ENCODE data around the gene CRB2.

Gene CRB2

GRCh38 chr9:123411191-123411590 lies 55.2 kb downstream of the CRB2 start:
- H3K4me3 ChIP-seq (ENCODE audit: low read depth, low read length), result no peak overlapping the region
- H3K9ac ChIP-seq (ENCODE audit: low read length), result no peak overlapping the region
- H3K9me3 ChIP-seq (ENCODE audit: control insufficient read depth, insufficient read depth, low read depth, low read length), result no peaks in the 10 kb centered on the region
- no peak overlapping the region for H3K27ac ChIP-seq (ENCODE audit: low read depth, low read length)
- no peaks in the 10 kb centered on the region for H3K36me3 ChIP-seq (ENCODE audit: control insufficient read depth, insufficient read depth, low read length)
- no peaks in the 10 kb centered on the region for H3K27me3 ChIP-seq (ENCODE audit: control insufficient read depth, insufficient read depth, low read length)
- H3K4me1 ChIP-seq (ENCODE audit: control insufficient read depth, insufficient read depth, low read length), result peaks cover 38% of the 10 kb centered on the region

- no peak overlapping the region for H3K9ac ChIP-seq (ENCODE audit: low read length)
- H3K4me1 ChIP-seq (ENCODE audit: control insufficient read depth, insufficient read depth, low read length), result peaks cover 33% of the 10 kb centered on the region
- no peaks in the 10 kb centered on the region for H3K9me3 ChIP-seq (ENCODE audit: control insufficient read depth, insufficient read depth, low read depth, low read length)
- no peak overlapping the region for H3K4me3 ChIP-seq (ENCODE audit: low read depth, low read length)
- no peaks in the 10 kb centered on the region for H3K36me3 ChIP-seq (ENCODE audit: control insufficient read depth, insufficient read depth, low read length)
- H3K27ac ChIP-seq (ENCODE audit: low read depth, low read length), result no peak overlapping the region
- no peaks in the 10 kb centered on the region for H3K27me3 ChIP-seq (ENCODE audit: control insufficient read depth, insufficient read depth, low read length)
Observed at GRCh38 chr9:123411636-123412035, 55.6 kb downstream of the CRB2 start.

GRCh38 chr9:123412171-123412820 lies 56.3 kb downstream of the CRB2 start:
- no peak overlapping the region for H3K27ac ChIP-seq (ENCODE audit: low read depth, low read length)
- no peaks in the 10 kb centered on the region for H3K9me3 ChIP-seq (ENCODE audit: control insufficient read depth, insufficient read depth, low read depth, low read length)
- no peaks in the 10 kb centered on the region for H3K27me3 ChIP-seq (ENCODE audit: control insufficient read depth, insufficient read depth, low read length)
- H3K9ac ChIP-seq (ENCODE audit: low read length), result no peak overlapping the region
- no peaks in the 10 kb centered on the region for H3K36me3 ChIP-seq (ENCODE audit: control insufficient read depth, insufficient read depth, low read length)
- H3K4me1 ChIP-seq (ENCODE audit: control insufficient read depth, insufficient read depth, low read length), result peaks cover 28% of the 10 kb centered on the region
- no peak overlapping the region for H3K4me3 ChIP-seq (ENCODE audit: low read depth, low read length)

GRCh38 chr9:123414204-123414603 lies 58.2 kb downstream of the CRB2 start:
- Histone ChIP-seq H3K9ac (ENCODE audit: low read length) (no peak overlapping the region), H3K27ac (ENCODE audit: low read depth, low read length) (no peak overlapping the region), H3K27me3 (ENCODE audit: control insufficient read depth, insufficient read depth, low read length) (no peaks in the 10 kb centered on the region), H3K4me3 (ENCODE audit: low read depth, low read length) (no peak overlapping the region), H3K4me1 (ENCODE audit: control insufficient read depth, insufficient read depth, low read length) (peaks cover 15% of the 10 kb centered on the region), H3K36me3 (ENCODE audit: control insufficient read depth, insufficient read depth, low read length) (no peaks in the 10 kb centered on the region), H3K9me3 (ENCODE audit: control insufficient read depth, insufficient read depth, low read depth, low read length) (no peaks in the 10 kb centered on the region)

- Histone ChIP-seq H3K36me3 (ENCODE audit: control insufficient read depth, insufficient read depth, low read length) (no peaks in the 10 kb centered on the region), H3K9ac (ENCODE audit: low read length) (no peak overlapping the region), H3K4me1 (ENCODE audit: control insufficient read depth, insufficient read depth, low read length) (peaks cover 23% of the 10 kb centered on the region), H3K9me3 (ENCODE audit: control insufficient read depth, insufficient read depth, low read depth, low read length) (no peaks in the 10 kb centered on the region), H3K27ac (ENCODE audit: low read depth, low read length) (no peak overlapping the region), H3K27me3 (ENCODE audit: control insufficient read depth, insufficient read depth, low read length) (no peaks in the 10 kb centered on the region), H3K4me3 (ENCODE audit: low read depth, low read length) (no peak overlapping the region)
Observed at GRCh38 chr9:123414936-123415930, 59.2 kb downstream of the CRB2 start.

- Histone ChIP-seq H3K36me3 (ENCODE audit: control insufficient read depth, insufficient read depth, low read length) (no peaks in the 10 kb centered on the region), H3K4me3 (ENCODE audit: low read depth, low read length) (no peak overlapping the region), H3K4me1 (ENCODE audit: control insufficient read depth, insufficient read depth, low read length) (peaks cover 24% of the 10 kb centered on the region), H3K9ac (ENCODE audit: low read length) (no peak overlapping the region), H3K27ac (ENCODE audit: low read depth, low read length) (no peak overlapping the region), H3K27me3 (ENCODE audit: control insufficient read depth, insufficient read depth, low read length) (no peaks in the 10 kb centered on the region), H3K9me3 (ENCODE audit: control insufficient read depth, insufficient read depth, low read depth, low read length) (no peaks in the 10 kb centered on the region)
Observed at GRCh38 chr9:123416176-123416575, 60.2 kb downstream of the CRB2 start.

GRCh38 chr9:123417289-123418051 lies 61.5 kb downstream of the CRB2 start:
- H3K27ac ChIP-seq (ENCODE audit: low read depth, low read length), result no peak overlapping the region
- H3K4me3 ChIP-seq (ENCODE audit: low read depth, low read length), result no peak overlapping the region
- no peaks in the 10 kb centered on the region for H3K36me3 ChIP-seq (ENCODE audit: control insufficient read depth, insufficient read depth, low read length)
- H3K27me3 ChIP-seq (ENCODE audit: control insufficient read depth, insufficient read depth, low read length), result no peaks in the 10 kb centered on the region
- H3K9me3 ChIP-seq (ENCODE audit: control insufficient read depth, insufficient read depth, low read depth, low read length), result no peaks in the 10 kb centered on the region
- peaks cover 37% of the 10 kb centered on the region for H3K4me1 ChIP-seq (ENCODE audit: control insufficient read depth, insufficient read depth, low read length)
- H3K9ac ChIP-seq (ENCODE audit: low read length), result no peak overlapping the region

- Histone ChIP-seq H3K36me3 (ENCODE audit: control insufficient read depth, insufficient read depth, low read length) (no peaks in the 10 kb centered on the region), H3K4me1 (ENCODE audit: control insufficient read depth, insufficient read depth, low read length) (peaks cover 43% of the 10 kb centered on the region), H3K9ac (ENCODE audit: low read length) (no peak overlapping the region), H3K4me3 (ENCODE audit: low read depth, low read length) (no peak overlapping the region), H3K27me3 (ENCODE audit: control insufficient read depth, insufficient read depth, low read length) (no peaks in the 10 kb centered on the region), H3K9me3 (ENCODE audit: control insufficient read depth, insufficient read depth, low read depth, low read length) (no peaks in the 10 kb centered on the region), H3K27ac (ENCODE audit: low read depth, low read length) (no peak overlapping the region)
Observed at GRCh38 chr9:123418052-123418430, 62.0 kb downstream of the CRB2 start.

GRCh38 chr9:123418506-123418905 lies 62.5 kb downstream of the CRB2 start:
- no peaks in the 10 kb centered on the region for H3K27me3 ChIP-seq (ENCODE audit: control insufficient read depth, insufficient read depth, low read length)
- H3K9me3 ChIP-seq (ENCODE audit: control insufficient read depth, insufficient read depth, low read depth, low read length), result no peaks in the 10 kb centered on the region
- no peak overlapping the region for H3K27ac ChIP-seq (ENCODE audit: low read depth, low read length)
- no peaks in the 10 kb centered on the region for H3K36me3 ChIP-seq (ENCODE audit: control insufficient read depth, insufficient read depth, low read length)
- H3K4me3 ChIP-seq (ENCODE audit: low read depth, low read length), result no peak overlapping the region
- peaks cover 48% of the 10 kb centered on the region for H3K4me1 ChIP-seq (ENCODE audit: control insufficient read depth, insufficient read depth, low read length)
- H3K9ac ChIP-seq (ENCODE audit: low read length), result no peak overlapping the region

GRCh38 chr9:123419091-123419490 lies 63.1 kb downstream of the CRB2 start:
- no peaks in the 10 kb centered on the region for H3K9me3 ChIP-seq (ENCODE audit: control insufficient read depth, insufficient read depth, low read depth, low read length)
- H3K9ac ChIP-seq (ENCODE audit: low read length), result no peak overlapping the region
- peaks cover 53% of the 10 kb centered on the region for H3K4me1 ChIP-seq (ENCODE audit: control insufficient read depth, insufficient read depth, low read length)

More at GRCh38 chr9:123419091-123419490, 63.1 kb downstream of the CRB2 start:
- Histone ChIP-seq H3K4me3 (ENCODE audit: low read depth, low read length) (no peak overlapping the region), H3K27ac (ENCODE audit: low read depth, low read length) (no peak overlapping the region), H3K36me3 (ENCODE audit: control insufficient read depth, insufficient read depth, low read length) (no peaks in the 10 kb centered on the region), H3K27me3 (ENCODE audit: control insufficient read depth, insufficient read depth, low read length) (no peaks in the 10 kb centered on the region)
